CMK (cell line): ENCODE results near the gene POLA1.

Source experiments
- DNase-seq: peaks from one replicate; pipeline ENCODE4 v3.0.0-alpha.2; 2010; ENCODE audit warnings: low read depth

POLA1 gene

DNA sequence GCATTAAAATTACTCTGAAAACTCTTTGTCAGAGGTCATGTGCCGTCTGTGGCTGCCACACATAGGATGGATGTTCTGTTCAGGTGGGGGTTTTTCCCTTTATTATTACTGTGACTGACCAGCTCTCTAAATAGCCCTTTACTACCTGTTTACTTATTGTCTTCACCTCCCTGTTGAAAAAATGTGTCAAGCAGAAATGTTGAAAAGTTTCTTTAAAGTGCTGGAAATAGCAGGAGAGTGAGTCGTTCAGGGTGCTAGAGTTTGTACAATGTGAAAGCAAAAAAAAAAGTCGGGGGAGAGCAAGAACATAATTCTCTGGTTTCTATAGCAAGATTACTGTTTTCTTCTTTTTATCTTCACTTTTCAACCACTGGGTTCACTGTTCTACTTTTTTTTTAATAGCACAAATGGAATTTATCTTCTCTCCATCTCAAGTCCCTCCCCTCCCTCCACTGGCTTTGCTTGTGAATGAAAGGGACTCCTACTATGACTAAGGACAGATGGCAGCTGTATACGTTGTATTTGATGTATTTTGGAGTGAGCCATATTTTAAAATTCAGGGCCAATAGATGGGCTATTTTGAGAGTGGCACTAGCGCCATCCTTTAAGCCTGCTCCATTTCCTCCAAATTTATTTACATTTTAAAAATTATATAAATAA lies 288.7 kb downstream of the POLA1 start:
- DNase-seq = no peak

DNA sequence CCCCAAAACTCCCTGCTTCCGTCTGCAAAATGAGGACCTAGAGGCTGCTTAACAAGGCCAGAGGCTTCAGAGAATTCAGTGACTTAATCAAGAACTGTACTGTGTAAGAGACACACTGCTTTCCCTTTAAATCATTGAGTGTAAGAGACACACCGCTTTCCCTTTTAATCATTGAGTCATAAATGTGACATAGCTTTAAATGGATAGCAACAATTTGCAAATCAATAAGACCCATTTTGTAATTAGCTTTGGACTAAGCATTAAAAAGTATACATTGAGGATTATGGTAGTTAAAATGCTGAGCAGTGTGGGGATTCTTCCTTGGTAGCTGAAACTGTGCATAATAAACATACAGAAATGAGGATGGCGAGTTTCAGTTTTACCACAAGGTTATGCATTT lies 290.2 kb downstream of the POLA1 start:
- no peak for DNase-seq

DNA sequence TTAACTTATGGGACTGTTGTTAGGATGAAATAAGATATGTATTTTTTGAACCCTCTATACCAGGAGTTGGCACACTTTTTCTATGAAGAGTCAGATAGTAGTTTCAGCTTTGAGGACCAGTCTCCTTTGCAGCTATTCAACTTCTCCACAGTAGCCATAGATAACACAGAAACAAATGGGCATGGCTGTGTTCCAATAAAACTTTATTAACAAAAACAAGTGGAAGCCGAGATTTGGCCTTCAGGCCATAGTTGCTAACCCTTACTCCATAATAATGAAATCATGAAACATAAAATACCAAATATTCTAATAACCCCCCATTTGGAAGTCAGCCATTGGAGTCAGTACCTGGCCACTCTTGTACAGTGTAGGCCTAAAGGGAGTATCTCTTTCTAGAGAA lies 291.4 kb downstream of the POLA1 start:
- no peak for DNase-seq

DNA sequence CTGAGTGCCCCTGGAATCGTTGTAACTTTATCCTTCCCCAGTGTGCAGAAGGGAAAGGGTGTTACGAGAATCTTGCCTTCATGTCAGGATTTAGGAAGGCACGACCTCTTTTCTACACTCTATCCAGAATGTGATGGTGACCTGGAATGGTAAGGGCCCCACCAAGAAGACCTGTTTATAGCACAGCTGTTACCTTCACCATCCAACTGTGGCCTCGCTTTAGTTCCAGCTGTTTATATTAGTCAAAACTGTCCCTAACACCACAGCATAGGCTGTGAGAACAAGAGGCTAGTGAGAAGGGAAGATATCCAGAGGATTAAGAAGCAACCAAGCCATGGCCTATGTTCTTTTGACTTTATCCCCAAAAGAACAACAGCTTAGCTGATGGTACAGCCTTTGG lies 294.0 kb downstream of the POLA1 start:
- no peak for DNase-seq

DNA sequence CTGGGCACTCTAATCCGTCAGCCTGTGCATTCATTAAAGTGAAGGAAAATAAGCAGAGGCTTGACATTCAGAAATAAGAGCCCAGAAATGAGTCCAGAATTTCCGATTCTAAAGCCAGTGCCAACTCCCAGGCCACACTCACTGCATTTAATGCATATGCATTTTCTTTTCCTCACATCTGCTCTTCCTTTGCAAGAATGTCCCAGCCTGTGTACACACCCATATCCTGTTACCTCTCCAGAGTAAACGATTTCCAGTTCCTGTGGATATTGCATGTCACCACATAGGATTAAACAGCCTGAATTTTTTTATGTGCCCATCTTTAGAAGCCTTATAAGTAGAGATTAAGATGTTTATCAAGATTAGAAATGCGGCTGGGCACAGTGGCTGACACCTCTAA lies 294.6 kb downstream of the POLA1 start:
- no peak for DNase-seq

DNA sequence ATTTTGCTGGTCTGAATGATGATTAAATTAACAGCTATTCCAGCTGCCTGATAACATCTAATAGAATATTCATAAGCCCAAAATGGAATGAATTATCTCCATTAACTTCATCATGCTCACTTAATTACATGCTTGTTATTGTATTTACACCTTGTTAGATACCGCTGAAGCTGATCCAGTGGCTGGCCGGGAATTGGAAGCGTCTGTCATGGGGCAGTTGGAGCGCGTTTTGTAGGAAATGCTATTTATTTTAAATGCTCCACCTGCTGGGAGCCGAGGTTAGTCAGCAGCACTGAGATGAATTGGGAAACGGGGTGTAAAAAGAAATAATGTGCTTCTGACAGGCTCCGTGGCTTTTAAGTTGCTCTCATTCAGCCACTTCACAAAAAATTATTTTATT lies 296.8 kb downstream of the POLA1 start:
- no peak for DNase-seq

DNA sequence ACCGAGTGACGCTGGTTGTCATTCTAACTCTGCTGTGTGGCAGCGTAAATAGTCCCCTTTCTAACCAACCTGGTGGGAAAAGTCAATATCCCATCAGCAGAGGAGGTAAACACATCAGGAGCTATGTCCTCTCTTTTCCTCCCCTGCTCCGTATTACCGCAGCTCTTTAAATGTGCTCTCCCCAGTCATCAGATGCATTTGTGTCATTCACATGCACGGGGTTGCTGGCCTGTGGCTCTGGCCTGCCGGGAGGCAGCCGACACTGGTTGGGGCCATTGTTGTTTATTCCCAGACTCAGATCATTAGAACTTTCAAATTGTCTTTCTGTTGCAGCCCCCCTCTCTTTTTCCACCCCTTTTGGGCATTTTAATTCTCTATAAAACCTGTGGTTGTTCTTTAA lies 300.2 kb downstream of the POLA1 start:
- no peak for DNase-seq

DNA sequence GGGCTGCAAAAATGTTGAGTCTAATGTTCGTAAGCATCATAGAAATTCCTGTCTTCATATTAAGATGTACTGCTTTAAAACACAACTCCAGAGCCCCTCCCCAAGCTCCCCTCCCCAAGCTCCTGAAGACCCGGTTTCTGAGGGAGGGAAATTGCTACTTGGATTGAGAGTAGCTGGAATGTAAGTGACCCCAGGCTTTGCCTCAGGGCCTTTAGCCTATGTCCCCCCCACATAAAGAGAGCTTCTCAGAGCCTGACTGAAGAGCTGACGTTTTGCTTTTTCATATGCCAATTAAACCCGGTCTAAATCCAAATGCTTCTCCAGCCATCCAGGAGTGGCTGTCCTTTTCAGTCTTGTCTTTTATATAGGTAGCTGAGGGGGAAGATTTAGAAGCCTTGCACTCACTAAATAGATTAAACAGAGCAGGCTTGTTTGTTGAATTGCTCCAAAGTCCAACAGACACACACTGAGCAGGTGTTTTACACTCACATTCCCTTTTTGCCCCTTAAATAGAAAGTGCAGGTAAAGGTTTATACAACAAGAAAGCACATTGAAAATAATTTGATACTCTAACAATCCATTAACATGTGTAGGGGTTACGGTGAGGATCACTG lies 302.5 kb downstream of the POLA1 start:
- DNase-seq = no peak

DNA sequence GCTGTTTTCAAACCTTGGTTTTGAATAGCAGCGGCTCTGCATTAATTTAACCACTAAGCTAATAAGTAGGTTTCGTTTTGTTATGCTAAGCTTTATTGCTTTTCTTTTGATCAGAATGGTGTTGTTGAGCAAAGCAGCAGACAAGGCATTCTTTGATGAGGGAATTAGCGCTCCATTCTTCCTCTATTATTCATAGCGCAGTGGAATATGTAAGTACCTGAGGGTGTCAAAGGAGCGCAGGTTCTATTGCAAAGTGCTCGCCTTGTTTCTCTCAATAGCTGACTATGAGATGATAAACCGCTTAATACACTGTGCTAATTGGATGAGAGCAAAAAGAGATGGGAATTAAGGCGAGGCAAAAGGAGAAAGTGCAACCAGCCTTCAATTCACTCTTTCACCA lies 305.8 kb downstream of the POLA1 start:
- DNase-seq = no peak

DNA sequence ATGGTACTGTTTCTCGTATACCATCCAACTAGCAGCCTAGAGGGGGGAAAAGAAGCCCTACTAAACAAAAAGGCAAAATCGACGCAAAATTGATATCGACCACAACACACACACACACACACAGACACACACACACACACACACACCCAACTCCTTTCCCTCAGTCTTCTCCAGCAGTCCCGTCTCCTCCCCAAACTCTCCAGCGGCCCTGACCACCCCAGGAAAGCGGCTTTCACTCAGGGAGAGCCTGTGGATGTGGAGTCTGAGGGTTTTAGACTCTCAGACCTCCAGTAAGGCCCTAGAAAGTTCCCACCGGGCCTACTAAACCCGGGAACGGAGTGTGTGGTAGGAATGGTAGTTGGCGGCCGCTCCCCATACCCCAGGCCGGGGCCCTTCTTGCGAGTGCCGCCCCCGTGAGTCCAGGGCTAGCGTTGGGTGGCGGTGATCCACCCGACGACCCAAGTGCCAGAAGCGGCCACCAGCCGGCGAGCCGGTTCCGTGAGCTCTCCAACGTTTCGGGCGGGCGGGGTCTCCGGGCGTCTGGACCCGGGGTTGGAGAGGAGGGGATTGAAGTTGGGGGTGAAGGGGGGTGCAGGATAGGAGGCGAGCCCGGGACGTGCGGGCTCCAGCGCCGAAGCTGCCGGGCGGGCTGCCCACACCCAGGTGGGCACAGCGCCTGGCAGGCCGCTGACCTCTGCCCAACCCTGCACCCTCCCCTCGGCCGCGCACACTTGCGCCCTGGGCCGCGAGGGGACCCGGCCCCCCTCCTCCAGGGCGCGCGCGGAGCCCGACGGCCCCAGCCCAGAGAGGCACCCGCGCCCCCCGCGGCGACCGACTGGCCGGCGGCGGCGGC lies 308.3 kb downstream of the POLA1 start:
- no peak for DNase-seq

DNA sequence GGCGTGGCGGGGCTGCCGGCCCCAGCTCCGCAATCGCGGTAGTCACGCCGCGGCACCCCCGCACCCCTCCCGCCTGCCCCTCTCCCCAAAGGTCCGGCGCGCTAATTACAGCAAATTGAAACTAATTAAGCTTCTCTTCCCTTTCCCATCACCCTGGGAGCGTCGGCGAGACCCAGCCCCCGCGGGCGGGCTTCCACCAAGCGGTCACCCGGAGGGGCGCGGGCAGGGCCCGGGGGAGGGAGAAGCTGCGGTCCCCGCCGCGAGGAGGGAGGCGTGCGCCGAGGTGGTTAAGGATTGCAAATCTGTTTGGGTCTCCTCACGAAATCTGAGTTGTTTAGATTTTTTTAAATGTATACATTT lies 308.9 kb downstream of the POLA1 start:
- no peak for DNase-seq

DNA sequence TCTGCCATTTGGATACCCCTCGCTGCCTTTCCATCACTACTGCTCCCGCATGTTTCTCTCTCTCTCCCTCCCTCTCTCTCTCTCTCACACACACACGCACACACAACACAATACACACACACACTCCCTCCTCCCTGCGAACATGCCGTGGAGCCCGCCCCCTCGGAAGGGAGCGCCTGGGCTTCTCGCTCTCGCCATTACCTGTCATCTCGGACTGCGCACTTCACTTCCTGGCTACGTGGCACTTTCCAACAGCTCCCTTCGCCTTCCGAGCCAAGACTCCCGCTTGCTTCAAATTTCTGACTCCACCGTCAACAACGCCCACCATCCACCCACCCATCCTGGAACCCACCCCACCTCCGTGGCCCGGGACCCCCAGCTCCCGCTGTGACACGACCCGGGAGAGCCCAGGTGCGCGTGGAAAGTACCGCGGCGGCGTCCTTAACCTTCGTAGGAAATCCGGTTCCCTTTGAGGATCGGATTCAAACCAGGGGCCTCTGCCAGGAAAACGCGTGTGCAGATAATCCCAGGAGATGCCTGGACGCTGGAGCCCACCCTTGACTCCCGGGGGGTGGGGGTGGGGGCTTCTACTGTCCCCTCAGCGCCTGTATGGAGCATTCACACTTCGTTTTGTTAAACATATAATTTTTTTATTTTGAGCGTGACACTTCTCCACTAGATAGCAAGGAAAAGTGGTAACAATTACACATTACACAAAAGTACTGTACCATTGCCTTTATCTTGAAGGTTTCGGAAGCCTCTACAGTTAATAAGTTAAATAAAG lies 309.5 kb downstream of the POLA1 start:
- no peak for DNase-seq

DNA sequence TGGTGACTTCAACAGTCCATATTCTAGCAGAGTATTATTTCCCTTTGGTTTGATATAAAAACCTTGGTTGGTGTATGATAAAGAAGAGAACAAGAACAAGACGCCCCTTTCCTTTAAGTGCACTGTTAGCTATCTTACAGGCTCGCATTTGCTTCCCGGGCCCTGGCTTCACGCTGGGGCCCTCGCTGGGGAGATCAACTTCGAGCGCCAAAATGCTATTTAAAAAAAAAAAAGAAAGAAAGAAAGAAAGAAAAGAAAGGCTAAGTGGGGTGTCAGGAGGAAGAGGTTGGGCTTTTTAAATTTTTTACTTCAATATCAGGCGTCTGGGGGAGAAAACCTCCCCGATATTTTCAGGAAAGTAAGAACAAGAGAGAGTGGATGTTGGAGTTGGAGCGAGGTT lies 310.3 kb downstream of the POLA1 start:
- no peak for DNase-seq

DNA sequence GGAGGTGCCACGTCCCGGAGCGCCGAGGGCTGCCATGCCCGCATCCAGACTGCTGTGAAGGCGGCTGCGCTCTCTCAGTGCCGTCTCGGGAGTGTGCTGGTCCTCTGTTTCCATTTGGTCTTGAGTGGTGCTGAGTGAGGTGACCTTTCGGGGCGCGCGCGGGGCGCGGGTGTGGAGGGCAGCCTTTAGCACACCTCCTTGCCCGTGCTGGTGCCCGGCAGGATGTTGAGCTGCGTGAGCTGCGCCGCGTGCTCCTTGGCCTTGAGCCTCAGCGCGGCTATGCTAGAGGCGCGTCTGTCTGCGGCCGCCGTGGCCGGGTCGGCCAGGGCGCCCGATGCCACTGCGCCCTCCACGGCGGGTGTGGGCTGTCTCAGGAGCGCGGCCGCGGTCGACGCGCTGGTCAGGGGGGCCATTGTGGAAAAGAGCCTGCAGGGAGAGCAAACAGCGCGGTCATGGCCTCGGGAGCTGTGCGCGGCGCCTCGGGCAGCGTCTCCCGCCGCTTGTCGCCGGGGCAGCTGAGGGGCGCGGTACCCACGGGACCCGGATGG lies 310.8 kb downstream of the POLA1 start:
- no peak for DNase-seq

DNA sequence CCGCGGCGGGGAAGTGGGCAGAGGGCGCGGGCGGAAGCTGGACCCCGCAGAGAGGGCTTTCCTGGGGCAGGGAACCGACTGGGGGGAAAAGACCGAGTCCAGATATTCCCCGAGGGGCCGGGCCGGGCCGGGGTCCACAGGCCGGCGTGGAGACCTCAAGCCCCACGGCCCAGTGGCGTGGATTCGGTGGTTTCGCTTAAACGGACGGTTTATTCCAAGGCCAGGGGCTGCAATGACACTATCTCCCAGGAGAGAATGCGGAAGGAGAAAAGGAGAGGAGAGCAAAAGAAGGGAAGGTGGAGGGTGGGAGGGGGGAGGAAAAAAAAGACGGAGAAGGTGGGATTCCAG lies 311.3 kb downstream of the POLA1 start:
- DNase-seq = no peak

DNA sequence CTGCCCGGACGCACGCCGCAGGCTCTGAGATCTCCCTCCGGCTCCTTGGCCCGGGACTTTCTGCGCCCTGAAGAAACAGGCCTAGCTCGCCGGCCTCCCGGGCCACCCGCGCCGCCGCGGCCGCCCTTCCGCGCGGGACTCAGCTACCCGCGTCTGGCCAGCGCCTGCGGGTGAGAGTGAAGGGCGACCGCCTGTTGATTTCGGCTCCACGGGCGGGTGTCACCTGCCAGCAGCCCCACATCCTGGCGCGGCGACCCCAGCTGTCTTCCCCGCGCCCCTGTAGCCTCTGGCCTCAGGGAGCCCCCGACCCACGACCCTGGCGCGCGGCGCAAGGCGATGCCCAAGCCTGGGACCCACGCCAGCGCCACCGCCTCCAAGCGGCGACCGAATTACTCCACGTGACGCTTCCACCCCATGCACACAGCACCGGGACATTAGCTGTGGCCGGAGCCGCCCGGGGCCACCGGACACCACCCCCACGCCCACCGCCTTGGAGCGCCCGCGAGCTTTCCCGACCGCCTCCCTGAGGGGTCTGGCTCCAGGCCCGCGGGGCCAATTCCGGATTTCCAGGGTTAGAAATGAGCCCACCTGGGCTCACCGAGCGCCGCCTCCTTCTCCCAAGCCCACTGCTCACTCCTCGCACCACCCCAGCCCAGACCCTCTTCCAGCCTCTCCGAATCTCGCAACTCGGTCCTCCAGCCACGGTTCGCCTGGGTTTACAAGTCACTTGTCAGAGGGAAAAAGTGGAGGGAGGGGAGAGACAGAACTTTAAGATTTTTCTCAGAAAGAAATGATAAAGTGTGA lies 311.9 kb downstream of the POLA1 start:
- DNase-seq = no peak

DNA sequence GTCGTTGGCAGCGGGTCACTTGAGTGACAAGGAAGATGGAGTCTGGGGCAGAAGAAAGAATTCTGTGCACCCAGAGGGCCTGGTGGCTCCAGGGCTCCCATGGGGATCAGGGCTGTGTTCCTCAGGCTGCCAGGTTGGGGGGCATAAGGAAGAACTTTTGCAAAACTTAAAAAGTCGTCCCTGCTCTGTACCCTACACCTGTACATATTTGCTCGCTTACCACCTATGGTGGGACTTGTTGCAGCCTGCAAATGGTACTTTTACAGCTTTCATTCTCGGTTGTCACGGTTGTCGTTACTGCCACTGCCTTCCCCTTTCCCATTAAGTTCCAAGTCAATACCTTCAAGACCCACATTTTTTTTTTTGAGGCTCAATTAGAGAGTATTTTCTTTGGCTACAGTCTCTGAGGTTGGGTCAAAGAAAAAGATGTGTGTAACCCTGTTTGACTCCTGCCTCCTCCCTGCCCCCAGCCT lies 312.9 kb downstream of the POLA1 start:
- DNase-seq = no peak

DNA sequence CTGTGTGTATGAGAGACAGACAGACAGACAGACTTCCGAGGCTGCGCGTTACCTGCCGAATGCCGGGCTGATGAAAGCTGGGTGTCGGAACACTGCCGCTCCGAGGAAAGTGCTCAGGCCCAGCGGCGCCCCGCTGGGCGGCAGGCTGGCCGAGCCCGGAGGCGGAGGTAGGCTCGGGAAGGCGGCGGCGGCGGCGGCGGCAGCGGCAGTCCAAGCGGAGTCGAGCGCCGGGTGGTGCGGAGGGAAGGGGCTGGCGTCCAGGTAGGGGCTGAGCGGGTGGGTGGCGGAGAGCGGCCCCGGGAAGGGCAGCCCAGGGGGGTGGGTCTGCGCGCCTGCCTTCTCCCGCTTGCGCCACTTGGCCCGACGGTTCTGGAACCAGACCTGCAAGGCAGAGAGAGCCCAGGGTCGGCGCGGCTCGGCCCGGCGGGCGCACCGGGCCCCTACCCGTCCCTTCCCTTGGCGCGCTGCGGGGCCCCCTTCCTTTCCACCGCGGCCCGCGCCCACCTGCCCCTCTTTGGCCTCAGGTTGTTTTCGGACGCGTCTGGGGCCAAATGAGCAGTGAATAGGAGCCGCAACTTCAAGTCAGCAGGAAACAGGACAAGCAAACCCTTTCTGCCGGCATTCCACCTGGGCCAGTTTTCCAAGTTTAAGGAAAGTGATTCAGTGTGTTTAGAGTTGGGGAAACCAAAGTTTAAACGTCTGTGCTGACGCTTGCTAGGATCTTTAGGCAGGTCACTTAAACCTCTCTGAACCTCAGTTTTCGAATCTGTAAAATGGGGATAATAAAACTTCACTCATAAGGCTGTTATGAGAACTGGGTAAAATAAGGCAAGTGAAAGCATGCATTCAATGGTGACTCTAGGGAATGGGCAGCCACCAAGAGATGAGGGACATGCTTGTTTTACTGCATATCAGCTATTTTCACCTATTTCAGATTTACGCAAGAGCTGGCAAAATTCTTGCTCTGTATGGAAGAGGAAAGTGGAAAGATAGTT lies 313.6 kb downstream of the POLA1 start:
- no peak for DNase-seq

DNA sequence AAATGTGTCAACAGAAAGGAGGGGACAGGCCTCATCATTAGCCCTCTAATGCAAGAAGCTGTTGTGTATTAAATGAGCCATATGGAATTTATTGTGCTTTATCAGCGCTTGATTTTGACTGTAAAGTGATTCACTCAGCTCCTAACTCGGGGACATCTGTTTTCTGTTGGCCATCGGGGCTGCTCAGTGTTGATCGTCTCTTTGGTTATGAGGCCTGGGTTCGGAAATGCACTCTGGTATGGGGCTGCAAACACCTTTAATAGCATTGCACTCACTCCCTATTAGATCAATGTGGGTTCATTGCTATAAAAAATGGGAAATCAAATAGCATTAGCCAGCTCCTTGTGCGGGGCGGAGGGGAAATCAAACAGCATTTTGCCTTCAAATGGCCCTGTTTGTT lies 315.7 kb downstream of the POLA1 start:
- DNase-seq = no peak
